Upper lobe of right lung (tissue), 1 donor: Measurements from ENCODE around the gene PDCD7. TPM values are rescaled to one million over a fixed set of nuclear protein-coding genes. Genes with fewer than 3 reads are reported as not detected.

ENCODE experiments used
- ATAC-seq: fragments of 200-7000 bp; cut with Tn5 transposase; one replicate; pipeline ENCODE4 v1.9.1; 2020; ENCODE audit warnings: mild to moderate bottlenecking, moderate library complexity
- DNase-seq: peaks from one replicate; pipeline ENCODE4 v3.0.0-alpha.2; 2020
- H3K27ac ChIP-seq: fragments of 200-600 bp; one replicate; pipeline ENCODE4 v1.8.0; 2022
- H3K27me3 ChIP-seq: fragments of 200-600 bp; one replicate; pipeline ENCODE4 v1.8.0; 2022; ENCODE audit warnings: mild to moderate bottlenecking
- H3K36me3 ChIP-seq: fragments of 200-600 bp; one replicate; pipeline ENCODE4 v1.8.0; 2022
- H3K4me1 ChIP-seq: fragments of 200-600 bp; one replicate; pipeline ENCODE4 v1.8.0; 2022
- H3K4me3 ChIP-seq: fragments of 200-600 bp; one replicate; pipeline ENCODE4 v1.8.0; 2022; ENCODE audit warnings: mild to moderate bottlenecking
- H3K9me3 ChIP-seq: fragments of 200-600 bp; one replicate; pipeline ENCODE4 v1.8.0; 2022
- intact Hi-C: fragments of 100-400 bp; cut with DNase I; formaldehyde crosslinking; loops from one replicate; pipeline ENCODE4 v1.11.0; 2022
- total RNA-seq: library from RNA; stranded (reverse); fragmentation: NEBNext Ultra II Directional; extraction: Animal tissue kit (Norgen Biotek cat#: 25700); gene quantifications from one replicate; pipeline ENCODE4 v1.2.1, GENCODE V29; 2021
- TF ChIP-seq, protein P1 (sequence below): fragments of 200-600 bp; IDR thresholded peaks from one replicate; pipeline ENCODE4 v1.8.0; 2022; ENCODE audit warnings: antibody characterized with exemption
- donor health status: DM: no; HTN: yes; CAD: no; lungs with severe emphysema.

Gene PDCD7
- total RNA-seq, 1 donor from 2014 or later = 29.4 TPM

DNA sequence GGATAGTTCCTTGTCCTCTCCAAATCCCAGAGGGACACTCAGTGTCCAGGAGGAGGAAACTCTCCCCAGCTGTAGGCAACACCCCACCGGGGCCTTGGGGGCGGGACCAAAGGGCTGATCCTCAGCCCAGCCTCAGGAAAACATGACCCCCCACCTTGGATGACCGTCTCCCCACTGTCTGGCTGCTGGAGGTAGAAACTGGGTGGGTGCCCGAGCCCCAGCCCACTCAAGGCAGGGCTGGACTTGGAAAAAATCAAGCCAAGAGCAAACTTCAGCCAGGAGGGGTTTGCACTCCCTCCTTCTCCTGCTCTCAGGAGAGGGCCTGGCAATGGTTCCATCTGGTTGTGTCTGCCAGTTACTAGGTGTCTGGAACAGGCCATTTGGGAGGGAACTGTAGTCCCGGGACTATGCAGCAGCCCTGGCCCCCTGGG is 62.2 kb downstream of the PDCD7 start:
- Histone ChIP-seq H3K4me3 (no peak overlapping the region), H3K27ac (peak overlapping the region; percentile 11), H3K27me3 (peaks cover 15% of the 10 kb centered on the region), H3K4me1 (peaks cover 17% of the 10 kb centered on the region), H3K9me3 (no peaks in the 10 kb centered on the region), H3K36me3 (no peaks in the 10 kb centered on the region)
- TF ChIP-seq, protein P1, sequence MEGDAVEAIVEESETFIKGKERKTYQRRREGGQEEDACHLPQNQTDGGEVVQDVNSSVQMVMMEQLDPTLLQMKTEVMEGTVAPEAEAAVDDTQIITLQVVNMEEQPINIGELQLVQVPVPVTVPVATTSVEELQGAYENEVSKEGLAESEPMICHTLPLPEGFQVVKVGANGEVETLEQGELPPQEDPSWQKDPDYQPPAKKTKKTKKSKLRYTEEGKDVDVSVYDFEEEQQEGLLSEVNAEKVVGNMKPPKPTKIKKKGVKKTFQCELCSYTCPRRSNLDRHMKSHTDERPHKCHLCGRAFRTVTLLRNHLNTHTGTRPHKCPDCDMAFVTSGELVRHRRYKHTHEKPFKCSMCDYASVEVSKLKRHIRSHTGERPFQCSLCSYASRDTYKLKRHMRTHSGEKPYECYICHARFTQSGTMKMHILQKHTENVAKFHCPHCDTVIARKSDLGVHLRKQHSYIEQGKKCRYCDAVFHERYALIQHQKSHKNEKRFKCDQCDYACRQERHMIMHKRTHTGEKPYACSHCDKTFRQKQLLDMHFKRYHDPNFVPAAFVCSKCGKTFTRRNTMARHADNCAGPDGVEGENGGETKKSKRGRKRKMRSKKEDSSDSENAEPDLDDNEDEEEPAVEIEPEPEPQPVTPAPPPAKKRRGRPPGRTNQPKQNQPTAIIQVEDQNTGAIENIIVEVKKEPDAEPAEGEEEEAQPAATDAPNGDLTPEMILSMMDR = no peak
- ATAC-seq (peak; percentile 15), DNase-seq (no peak)
- intact Hi-C loops = no loop called here

DNA sequence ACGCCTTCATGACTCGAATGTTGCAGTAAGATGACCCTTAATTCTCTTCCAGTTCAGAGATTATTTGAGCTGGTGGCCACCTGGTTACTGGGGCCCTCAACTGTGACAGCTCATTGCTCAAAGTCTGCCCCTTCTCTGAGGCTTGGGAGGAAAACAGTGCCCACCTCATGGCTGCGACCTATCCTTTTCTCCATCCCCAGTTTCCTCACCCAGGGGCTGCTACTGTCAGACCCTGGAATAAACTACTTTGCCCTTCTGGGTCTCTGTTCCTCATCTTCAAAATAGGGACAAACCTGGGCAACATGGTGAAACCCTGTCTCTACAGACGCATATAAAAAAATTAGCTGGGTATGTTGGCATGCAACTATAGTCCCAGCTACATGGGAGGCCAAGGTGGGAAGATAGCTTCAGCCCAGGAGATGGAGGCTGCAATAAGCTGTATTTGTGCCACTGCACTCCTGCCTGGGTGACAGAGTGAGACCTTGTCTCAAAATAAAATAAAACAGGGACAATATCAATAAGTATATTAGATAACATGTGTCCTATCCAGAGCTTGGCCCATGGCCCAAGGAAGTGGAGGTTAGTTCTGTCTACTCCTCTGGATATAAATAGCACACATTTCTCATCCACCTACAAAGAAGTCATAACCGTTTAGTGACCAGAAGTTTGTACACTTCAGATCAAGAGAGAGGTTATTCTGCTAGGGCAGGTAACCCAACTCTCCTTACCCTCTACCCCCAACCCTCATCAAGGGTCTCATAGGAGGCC is 63.6 kb downstream of the PDCD7 start:
- intact Hi-C loops = no loop called here
- no peak overlapping the region for H3K4me3 ChIP-seq
- TF ChIP-seq, protein P1 = no peak
- no peaks in the 10 kb centered on the region for H3K36me3 ChIP-seq
- DNase-seq (no peak), ATAC-seq (no peak)
- H3K4me1 ChIP-seq = peaks cover 17% of the 10 kb centered on the region
- no peaks in the 10 kb centered on the region for H3K9me3 ChIP-seq
- H3K27me3 ChIP-seq = peaks cover 19% of the 10 kb centered on the region
- H3K27ac ChIP-seq = peak overlapping the region; percentile 55

DNA sequence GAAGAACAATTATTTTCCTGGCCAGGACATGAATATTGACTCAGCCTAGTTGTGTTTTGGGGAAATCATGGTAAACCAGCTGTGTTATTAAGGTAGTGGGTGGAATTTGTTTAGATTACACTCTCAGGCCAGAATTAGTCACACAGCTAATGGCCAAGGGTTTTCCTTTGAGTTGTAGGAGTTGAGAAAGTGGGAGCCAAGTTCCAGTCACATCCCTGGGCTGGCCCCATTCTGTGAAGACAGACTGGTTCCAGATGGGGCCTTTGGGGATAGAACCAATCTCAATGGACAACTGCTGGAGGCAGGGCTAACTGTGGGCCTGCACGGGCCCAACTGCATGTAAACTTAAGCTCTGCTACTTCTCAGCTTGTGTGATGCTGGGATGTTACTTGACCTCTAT is 64.4 kb downstream of the PDCD7 start:
- Histone ChIP-seq H3K27ac (peak overlapping the region; percentile 83), H3K4me1 (peaks cover 17% of the 10 kb centered on the region)

DNA sequence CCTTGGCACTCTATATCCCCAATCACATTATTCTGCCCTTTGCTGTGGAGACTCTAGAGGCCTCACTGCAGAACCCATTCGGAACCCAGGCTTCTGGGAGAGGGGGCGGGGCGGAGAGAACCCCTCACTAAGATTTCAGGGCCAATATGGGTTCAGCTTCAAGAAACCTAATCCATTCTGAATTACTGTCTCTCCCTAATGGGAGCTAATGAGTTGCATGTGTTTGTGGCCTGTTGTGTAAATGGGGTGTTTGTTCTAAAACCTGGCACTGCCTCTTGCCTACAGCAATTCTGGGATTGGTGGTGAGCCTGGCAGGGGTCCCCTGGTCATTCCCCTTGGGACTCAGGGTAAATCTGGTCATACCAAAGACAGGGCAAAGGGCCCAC is 65.2 kb downstream of the PDCD7 start:
- DNase-seq = no peak
- Histone ChIP-seq H3K27me3 (peaks cover 19% of the 10 kb centered on the region), H3K4me3 (peak overlapping the region; percentile 49), H3K36me3 (no peaks in the 10 kb centered on the region), H3K27ac (peak overlapping the region; percentile 83), H3K4me1 (peaks cover 17% of the 10 kb centered on the region), H3K9me3 (no peaks in the 10 kb centered on the region)
- ATAC-seq = no peak
- intact Hi-C loops = no loop called here
- TF ChIP-seq, protein P1 = no peak

More for the DNA sequence above, 64.4 kb downstream of the PDCD7 start:
- TF ChIP-seq, protein P1 = no peak
- DNase-seq (no peak), ATAC-seq (peak; percentile 62)
- no peak overlapping the region for H3K4me3 ChIP-seq
- no peaks in the 10 kb centered on the region for H3K36me3 ChIP-seq
- no peaks in the 10 kb centered on the region for H3K9me3 ChIP-seq
- H3K27me3 ChIP-seq = peaks cover 19% of the 10 kb centered on the region
- intact Hi-C loops = no loop called here

DNA sequence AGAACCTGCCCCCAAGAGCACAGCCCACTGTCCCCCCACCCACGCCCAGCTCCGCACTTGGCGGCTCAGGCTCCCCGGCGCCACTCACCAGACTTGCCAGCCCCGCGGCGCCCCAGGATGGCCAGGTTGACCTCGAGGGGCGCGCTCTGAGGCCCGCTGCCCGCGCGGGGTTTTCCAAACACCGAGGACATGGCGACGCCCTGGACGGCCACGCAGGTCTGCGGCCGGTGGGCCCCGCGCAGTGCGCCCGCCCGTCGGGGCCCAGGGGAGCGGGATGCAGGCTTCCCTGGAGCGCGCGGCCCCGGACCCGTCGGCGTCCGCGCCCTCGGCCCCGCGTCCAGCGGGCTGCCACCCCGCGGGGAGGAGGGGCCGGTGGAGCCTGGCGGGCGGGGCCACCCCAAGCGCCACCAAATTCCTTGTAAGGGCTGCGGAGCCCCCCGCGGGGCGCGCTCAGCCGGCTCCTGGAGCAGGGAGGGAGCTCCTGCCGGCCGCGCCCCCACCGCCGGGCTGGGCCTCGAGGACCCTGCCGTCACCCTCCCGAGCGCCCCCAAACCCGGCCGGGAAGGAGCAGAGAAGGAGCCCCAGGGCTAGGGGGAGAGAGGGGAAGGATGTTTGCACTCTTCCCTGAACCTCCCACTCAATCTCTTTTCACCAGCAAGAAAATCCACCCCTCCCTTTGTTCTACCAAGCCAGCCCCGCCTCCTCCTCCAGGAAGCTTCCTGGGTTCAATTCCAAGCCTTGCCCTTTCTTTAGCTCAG is 65.8 kb downstream of the PDCD7 start, which contains the start of gene RASL12:
RASL12 (minus strand) TSS at position 347 of the 758 bp plus-strand sequence; CDS start at position 191, 156 bp downstream.
- H3K4me1 ChIP-seq = peaks cover 17% of the 10 kb centered on the region

More for the DNA sequence above, 65.8 kb downstream of the PDCD7 start, which contains the start of gene RASL12:
- Histone ChIP-seq H3K4me3 (peak within 1 kb of the TSS; percentile 49), H3K9me3 (no peaks in the 10 kb centered on the region), H3K36me3 (no peaks in the 10 kb centered on the region), H3K27ac (peak within 1 kb of the TSS; percentile 83), H3K27me3 (peaks cover 19% of the 10 kb centered on the region)
- TF ChIP-seq, protein P1 = no peak
- intact Hi-C loops = no loop called here
- peak; percentile 49 for ATAC-seq
- DNase-seq = peak; percentile 61

Other genes with a start within 250 kb of the PDCD7 start
- gene ANKDD1A, start 221.9 kb downstream of the PDCD7 start, total RNA-seq = 6.0 TPM
- gene SPG21, start 143.9 kb downstream of the PDCD7 start, total RNA-seq = 107 TPM
- gene MTFMT, start 104.2 kb downstream of the PDCD7 start, total RNA-seq = 13.7 TPM
- gene SLC51B, start 88.4 kb downstream of the PDCD7 start, total RNA-seq = 3.8 TPM
- 20.2 TPM for gene RASL12, start 65.8 kb downstream of the PDCD7 start, total RNA-seq
- gene KBTBD13, start 57.1 kb downstream of the PDCD7 start, total RNA-seq = not detected
- 4.9 TPM for gene UBAP1L, start 18.6 kb downstream of the PDCD7 start, total RNA-seq
- gene CLPX, start 51.5 kb upstream of the PDCD7 start, total RNA-seq = 38.2 TPM
- gene CILP, start 77.7 kb upstream of the PDCD7 start, total RNA-seq = 1.1 TPM
- 8.3 TPM for gene PARP16, start 153.1 kb upstream of the PDCD7 start, total RNA-seq
- not detected for gene RNU5A-1, start 162.2 kb upstream of the PDCD7 start, total RNA-seq
- gene RNU5B-1, start 170.9 kb upstream of the PDCD7 start, total RNA-seq = 21.6 TPM
- not detected for gene IGDCC3, start 244.2 kb upstream of the PDCD7 start, total RNA-seq